ENCODE measurements around the gene MTR.

- TF ChIP-seq GLIS3 (CRISPR knock-in tag; IDR thresholded peaks at IDR 0.05) (no peak), BACH2 (CRISPR knock-in tag; IDR thresholded peaks at IDR 0.05; ENCODE audit: borderline replicate concordance) (no peak), ZFP30 (CRISPR knock-in tag; IDR thresholded peaks at IDR 0.05) (no peak), ISL1 (CRISPR knock-in tag; IDR thresholded peaks at IDR 0.05) (no peak), ESRRG (CRISPR knock-in tag; IDR thresholded peaks at IDR 0.05) (no peak), RARB (CRISPR knock-in tag; IDR thresholded peaks at IDR 0.05) (no peak), PATZ1 (CRISPR knock-in tag; IDR thresholded peaks at IDR 0.05; ENCODE audit: borderline replicate concordance) (no peak), CSDC2 (CRISPR knock-in tag; IDR thresholded peaks at IDR 0.05) (no peak), CREB5 (CRISPR knock-in tag; IDR thresholded peaks at IDR 0.05; ENCODE audit: low read depth) (no peak), PPARA (CRISPR knock-in tag; IDR thresholded peaks at IDR 0.05; ENCODE audit: borderline replicate concordance) (no peak), SNAI2 (CRISPR knock-in tag; IDR thresholded peaks at IDR 0.05) (no peak), OSR1 (CRISPR knock-in tag; IDR thresholded peaks at IDR 0.05) (no peak), CSRNP3 (CRISPR knock-in tag; IDR thresholded peaks at IDR 0.05) (no peak)
These were observed 35.5 kb downstream of the MTR start for GRCh38 chr1:236830560-236830959.

Measured in SK-N-SH treated with all-trans-retinoic acid at 6 μM for 48 hours (cell line).